HCT116 (cell line): ENCODE measurements around the gene ISCA2. TPM values are rescaled to one million over a fixed set of nuclear protein-coding genes. Genes with fewer than 3 reads are reported as not detected.

Experiments used
- ATAC-seq: fragments of 200-7000 bp; cut with Tn5 transposase; 2 replicates; pipeline ENCODE4 v1.9.1; 2020; ENCODE audit warnings: mild to moderate bottlenecking, moderate library complexity
- BruUV-seq: library from RNA; stranded (reverse); fragments of 400-500 nt; replicated peaks from 2 replicates; lab custom pipeline; 2021; lab: Mats Ljungman, UMichigan
- CTCF ChIA-PET: fragments of 300-600 bp; sonication (Branson Sonifier 250); formaldehyde crosslinking; loops from one replicate; lab custom pipeline; 2021; ENCODE audit warnings: antibody characterized with exemption; lab: Charles Lee
- POLR2A ChIA-PET: fragments of 300-600, 350-600 bp; sonication (Branson Sonifier 250); formaldehyde crosslinking; loops from one replicate; lab custom pipeline; 2021; ENCODE audit warnings: antibody characterized with exemption; lab: Charles Lee
- RAD21 ChIA-PET, 2 experiments: fragments of 300-600 bp; sonication (Branson Sonifier 250); formaldehyde crosslinking; loops; one replicate each; lab custom pipeline; 2023; ENCODE audit warnings: low total read pairs in 2 of 2; ENCODE audit not compliant: uncharacterized antibody in 2 of 2, unreplicated experiment in 2 of 2, low non-redundant PET in 1 of 2; lab: Charles Lee
- DNase-seq: peaks from one replicate; pipeline ENCODE4 v3.0.0-alpha.2; 2010; ENCODE audit warnings: low read depth, low spot score
- H2AFZ ChIP-seq: fragments of 200-600 bp; shearing (Covaris generic), sonication (generic); 2 replicates; pipeline ENCODE4 v1.6.1; 2017; ENCODE audit warnings: low read depth, mixed run types, mixed read lengths, antibody characterized with exemption, low read length; ENCODE audit not compliant: poor library complexity, severe bottlenecking
- H3K27ac ChIP-seq: 2 replicates; pipeline ENCODE4 v1.5.1; 2012; ENCODE audit warnings: low read depth, low read length
- H3K27me3 ChIP-seq: fragments of 200-600 bp; sonication (generic); 2 replicates; pipeline ENCODE4 v1.6.1; 2016; ENCODE audit warnings: mixed run types, low read length, mixed read lengths; ENCODE audit not compliant: insufficient read depth
- H3K36me3 ChIP-seq, 2 experiments: fragments of 200-500 bp in 1 of 2; fragments of 200-600 bp in 1 of 2; sonication (Bioruptor generic) in 1 of 2; sonication (generic) in 1 of 2; 2 replicates each; pipeline versions ENCODE4 v1.5.1 to v1.6.1; 2014 to 2016; ENCODE audit warnings: low read length in 2 of 2, inconsistent platforms in 1 of 2, mixed read lengths in 1 of 2, mixed run types in 1 of 2; ENCODE audit not compliant: insufficient read depth in 2 of 2, control insufficient read depth in 1 of 2
- H3K4me1 ChIP-seq, 2 experiments: fragments of 200-600 bp in 1 of 2; sonication (generic) in 1 of 2; 2 replicates each; pipeline versions ENCODE4 v1.5.1 to v1.6.1; 2012 to 2017; ENCODE audit warnings: low read length in 2 of 2, inconsistent platforms in 1 of 2, mild to moderate bottlenecking in 1 of 2, mixed read lengths in 1 of 2, mixed run types in 1 of 2, moderate library complexity in 1 of 2; ENCODE audit not compliant: insufficient read depth in 2 of 2, control insufficient read depth in 1 of 2
- H3K4me2 ChIP-seq: fragments of 200-600 bp; sonication (generic); 2 replicates; pipeline ENCODE4 v1.6.1; 2017; ENCODE audit warnings: mixed run types, low read length, mixed read lengths
- H3K4me3 ChIP-seq, 2 experiments: fragments of 200-600 bp in 1 of 2; sonication (generic) in 1 of 2; replicated peaks in 1 of 2; 2 replicates each; pipeline ENCODE4 v1.5.1; 2011 to 2016; ENCODE audit warnings: low read length in 2 of 2, control low read depth in 1 of 2, low read depth in 1 of 2, mild to moderate bottlenecking in 1 of 2, mixed read lengths in 1 of 2, mixed run types in 1 of 2
- H3K79me2 ChIP-seq: fragments of 200-600 bp; sonication (generic); 2 replicates; pipeline ENCODE4 v1.6.1; 2017; ENCODE audit warnings: mild to moderate bottlenecking, mixed run types, low read length, moderate library complexity, mixed read lengths; ENCODE audit not compliant: insufficient read depth
- H3K9ac ChIP-seq: fragments of 200-600 bp; sonication (generic); 2 replicates; pipeline ENCODE4 v1.6.1; 2016; ENCODE audit warnings: low read length, mixed read lengths
- H3K9me2 ChIP-seq: fragments of 200-600 bp; sonication (generic), shearing (Covaris generic); 2 replicates; pipeline ENCODE4 v1.6.1; 2017; ENCODE audit warnings: mixed run types, mild to moderate bottlenecking, moderate library complexity; ENCODE audit not compliant: insufficient read depth
- H3K9me3 ChIP-seq, 2 experiments: fragments of 200-500 bp in 1 of 2; fragments of 200-600 bp in 1 of 2; sonication (Bioruptor generic) in 1 of 2; sonication (generic) in 1 of 2; 2 replicates each; pipeline ENCODE4 v1.6.1; 2014 to 2017; ENCODE audit warnings: low read length in 2 of 2, mixed read lengths in 2 of 2, inconsistent platforms in 1 of 2, low read depth in 1 of 2, mild to moderate bottlenecking in 1 of 2, mixed run types in 1 of 2, moderate library complexity in 1 of 2; ENCODE audit not compliant: control insufficient read depth in 1 of 2, insufficient read depth in 1 of 2
- H4K20me1 ChIP-seq: fragments of 200-600 bp; sonication (generic), shearing (Covaris generic); 2 replicates; pipeline ENCODE4 v1.6.1; 2017; ENCODE audit warnings: mixed run types, mild to moderate bottlenecking, moderate library complexity; ENCODE audit not compliant: insufficient read depth
- ATF3 ChIP-seq: IDR thresholded peaks from 2 replicates; pipeline ENCODE4 v1.6.1; 2012
- CBX3 ChIP-seq: IDR thresholded peaks from 2 replicates; pipeline ENCODE4 v1.6.1; 2012; ENCODE audit warnings: low read depth
- CEBPB ChIP-seq: IDR thresholded peaks from 2 replicates; pipeline ENCODE4 v1.6.1; 2012; ENCODE audit warnings: low read depth
- CTCF ChIP-seq, 3 experiments: fragments of 200-600 bp in 1 of 3; sonication (generic) in 1 of 3; IDR thresholded peaks in 2 of 3; conservative IDR thresholded peaks in 1 of 3; 2 replicates each; pipeline ENCODE4 v1.5.1; 2012 to 2017; ENCODE audit warnings: low read depth in 2 of 3, low read length in 2 of 3, antibody characterized with exemption in 1 of 3, borderline replicate concordance in 1 of 3, control low read depth in 1 of 3, mild to moderate bottlenecking in 1 of 3, mixed read lengths in 1 of 3, mixed run types in 1 of 3, moderate library complexity in 1 of 3; ENCODE audit not compliant: insufficient read depth in 1 of 3
- ELF1 ChIP-seq: IDR thresholded peaks from 2 replicates; pipeline ENCODE4 v1.6.1; 2012; ENCODE audit warnings: low read depth, borderline replicate concordance
- EZH2 ChIP-seq: fragments of 200-600 bp; sonication (generic); IDR thresholded peaks from 2 replicates; pipeline ENCODE4 v1.6.1; 2017; ENCODE audit warnings: antibody characterized with exemption, mixed run types
- EZH2phosphoT487 ChIP-seq: fragments of 200-600 bp; IDR thresholded peaks from 2 replicates; pipeline ENCODE4 v1.6.1; 2018; ENCODE audit warnings: antibody characterized with exemption, borderline replicate concordance
- FOSL1 ChIP-seq: IDR thresholded peaks from 2 replicates; pipeline ENCODE4 v1.6.1; 2012; ENCODE audit warnings: low read depth
- JUND ChIP-seq: IDR thresholded peaks from 2 replicates; pipeline ENCODE4 v1.6.1; 2012
- MAX ChIP-seq: IDR thresholded peaks from 2 replicates; pipeline ENCODE4 v1.6.1; 2012
- POLR2A ChIP-seq: IDR thresholded peaks from 2 replicates; pipeline ENCODE4 v1.7.0; 2011; ENCODE audit warnings: borderline replicate concordance; ENCODE audit not compliant: insufficient read depth, insufficient read length; ENCODE audit errors: extremely low read depth
- RAD21 ChIP-seq: IDR thresholded peaks from 2 replicates; pipeline ENCODE4 v1.6.1; 2012; ENCODE audit warnings: low read depth, mild to moderate bottlenecking
- SIN3A ChIP-seq: IDR thresholded peaks from 2 replicates; pipeline ENCODE4 v1.6.1; 2012; ENCODE audit warnings: low read depth
- SP1 ChIP-seq: IDR thresholded peaks from 2 replicates; pipeline ENCODE4 v1.6.1; 2012; ENCODE audit warnings: low read depth
- SRF ChIP-seq: IDR thresholded peaks from 2 replicates; pipeline ENCODE4 v1.6.1; 2012; ENCODE audit warnings: low read depth
- ZBTB33 ChIP-seq: IDR thresholded peaks from 2 replicates; pipeline ENCODE4 v1.6.1; 2011; ENCODE audit warnings: mild to moderate bottlenecking, low read length, moderate library complexity; ENCODE audit not compliant: insufficient replicate concordance; ENCODE audit errors: extremely low read depth
- ZNF274 ChIP-seq: fragments of 200-500 bp; sonication (Bioruptor generic); IDR thresholded peaks from 2 replicates; pipeline ENCODE4 v1.6.1; 2014; ENCODE audit warnings: mild to moderate bottlenecking, low read depth, low read length, inconsistent platforms
- intact Hi-C: fragments of 100-400 bp; cut with micrococcal nuclease; formaldehyde crosslinking; loops from 2 replicates; pipeline ENCODE4 v1.10.0; 2022
- total RNA-seq: library from RNA; stranded (reverse); gene quantifications from one replicate; pipeline ENCODE4 v1.2.1, GENCODE V29; 2021; ENCODE audit not compliant: unreplicated experiment

ISCA2 gene
- total RNA-seq, 1 experiment from 2014 or later: 27.5 TPM

GRCh38 chr14:74538411-74539391 lies 45.1 kb downstream of the ISCA2 start:
- intact Hi-C loops: no loop called here

More at GRCh38 chr14:74538411-74539391, 45.1 kb downstream of the ISCA2 start:
- no peaks in the 10 kb centered on the region for H4K20me1 ChIP-seq
- ATAC-seq: no peak
- no peaks in the 10 kb centered on the region for H3K36me3 ChIP-seq
- H3K9ac ChIP-seq: no peak overlapping the region
- no peak for DNase-seq
- ChIA-PET POLR2A (no interaction called here), CTCF (interaction anchor here (0.6 to 1.8 kb wide), 2 partner anchors 7 to 86 kb away, joined by 5 read pairs; no protein-coding TSS in a partner anchor), RAD21 (no interaction called here)
- BruUV-seq: no TSS peak
- H3K9me2 ChIP-seq: no peaks in the 10 kb centered on the region
- H3K4me3 ChIP-seq: no peak overlapping the region
- no peaks in the 10 kb centered on the region for H3K79me2 ChIP-seq
- H3K9me3 ChIP-seq: no peaks in the 10 kb centered on the region
- H3K4me2 ChIP-seq: no peak overlapping the region
- no peaks in the 10 kb centered on the region for H3K27me3 ChIP-seq
- H2AFZ ChIP-seq: no peak overlapping the region
- no peak for TF ChIP-seq EZH2phosphoT487
- TF ChIP-seq JUND: no peak
- TF ChIP-seq FOSL1: no peak
- no peak for TF ChIP-seq POLR2A
- no peak for TF ChIP-seq MAX
- TF ChIP-seq SRF: no peak
- no peak for TF ChIP-seq CTCF (IDR thresholded peaks at IDR 0.05 in 2 of 3, conservative IDR thresholded peaks at IDR 0.05 in 1 of 3; ENCODE audit: borderline replicate concordance in 1 of 3, insufficient read depth in 1 of 3, low read depth in 2 of 3, low read length in 2 of 3)
- no peak for TF ChIP-seq ATF3
- no peak for TF ChIP-seq ZBTB33
- no peak for TF ChIP-seq CBX3
- TF ChIP-seq ELF1: no peak
- no peak for TF ChIP-seq SIN3A
- TF ChIP-seq CEBPB: no peak
- TF ChIP-seq RAD21: no peak
- TF ChIP-seq EZH2: no peak
- TF ChIP-seq SP1: no peak
- TF ChIP-seq ZNF274: no peak
- no peak overlapping the region for H3K27ac ChIP-seq
- no peaks in the 10 kb centered on the region for H3K4me1 ChIP-seq
